Glutamatergic neuron (in vitro differentiated cells): Measurements from ENCODE around the gene CDKL2. TPM values are rescaled to one million over a fixed set of nuclear protein-coding genes. Genes with fewer than 3 reads are reported as not detected.
"Not testable (repeated sequence)": the region's sequence is repeated elsewhere in the genome, so short reads cannot be mapped to it uniquely, and the experiment has no call there.

ENCODE experiments used
- DNase-seq: peaks from one replicate; pipeline ENCODE4 v3.0.0; 2022
- H3K27ac Mint-ChIP-seq: one replicate; pipeline ENCODE4 v1.8.0; 2020; ENCODE audit warnings: mild to moderate bottlenecking, mixed read lengths, inconsistent platforms; ENCODE audit not compliant: unreplicated experiment
- H3K27me3 Mint-ChIP-seq: one replicate; pipeline ENCODE4 v1.8.0; 2020; ENCODE audit warnings: mild to moderate bottlenecking, moderate library complexity, mixed read lengths, inconsistent platforms; ENCODE audit not compliant: unreplicated experiment
- H3K36me3 Mint-ChIP-seq: one replicate; pipeline ENCODE4 v1.8.0; 2020; ENCODE audit warnings: mild to moderate bottlenecking, mixed read lengths, inconsistent platforms; ENCODE audit not compliant: unreplicated experiment
- H3K4me1 Mint-ChIP-seq: one replicate; pipeline ENCODE4 v1.8.0; 2020; ENCODE audit warnings: mild to moderate bottlenecking, low read depth, mixed read lengths, inconsistent platforms; ENCODE audit not compliant: unreplicated experiment
- H3K4me3 Mint-ChIP-seq: one replicate; pipeline ENCODE4 v1.8.0; 2020; ENCODE audit warnings: mild to moderate bottlenecking, mixed read lengths, inconsistent platforms; ENCODE audit not compliant: unreplicated experiment
- H3K9me3 Mint-ChIP-seq: one replicate; pipeline ENCODE4 v1.8.0; 2020; ENCODE audit warnings: mild to moderate bottlenecking, moderate library complexity, mixed read lengths, inconsistent platforms; ENCODE audit not compliant: unreplicated experiment
- CTCF ChIP-seq: fragments of 200-600 bp; sonication (generic); IDR thresholded peaks from one replicate; pipeline ENCODE4 v1.5.0; 2021; ENCODE audit not compliant: partially characterized antibody, unreplicated experiment
- total RNA-seq: library from RNA; stranded (reverse); fragmentation: NEBNext Ultra II Directional; extraction: Animal tissue kit (Norgen Biotek cat#: 25700); gene quantifications from one replicate; pipeline ENCODE4 v1.2.1, GENCODE V29; 2021; ENCODE audit not compliant: unreplicated experiment

CDKL2 gene
- total RNA-seq, 1 donor from 2014 or later: 1.6 TPM

- Mint-ChIP-seq H3K4me1 (peaks cover 26% of the 10 kb centered on the region), H3K27ac (peak within 1 kb of the TSS; percentile 99), H3K36me3 (no peaks in the 10 kb centered on the region), H3K27me3 (peaks cover 16% of the 10 kb centered on the region), H3K9me3 (peaks cover 24% of the 10 kb centered on the region), H3K4me3 (peak within 1 kb of the TSS; percentile 96)
- TF ChIP-seq CTCF: no peak
- peak; percentile 96 for DNase-seq
These were observed 43.0 kb upstream of the CDKL2 start, which contains the start of gene G3BP2 for GRCh38 chr4:75673027-75673958. Gene G3BP2, minus strand, starts transcription at chr4:75673411. Its CDS starts 11,386 bp downstream, at chr4:75662025.

- no peak for TF ChIP-seq CTCF
These were observed 42.2 kb upstream of the CDKL2 start for GRCh38 chr4:75672461-75673026.

GRCh38 chr4:75671802-75672421 lies 41.6 kb upstream of the CDKL2 start:
- no peak for DNase-seq
- Mint-ChIP-seq H3K4me3 (peak overlapping the region; percentile 96), H3K36me3 (no peaks in the 10 kb centered on the region), H3K4me1 (peaks cover 29% of the 10 kb centered on the region), H3K27me3 (peaks cover 16% of the 10 kb centered on the region), H3K9me3 (peaks cover 24% of the 10 kb centered on the region), H3K27ac (peak overlapping the region; percentile 99)
- no peak for TF ChIP-seq CTCF

More at GRCh38 chr4:75672461-75673026, 42.2 kb upstream of the CDKL2 start:
- Mint-ChIP-seq H3K27me3 (peaks cover 16% of the 10 kb centered on the region), H3K27ac (peak overlapping the region; percentile 99), H3K4me3 (peak overlapping the region; percentile 96), H3K4me1 (peaks cover 29% of the 10 kb centered on the region), H3K9me3 (peaks cover 24% of the 10 kb centered on the region), H3K36me3 (no peaks in the 10 kb centered on the region)
- DNase-seq: peak; percentile 83

GRCh38 chr4:75668596-75668995 lies 38.3 kb upstream of the CDKL2 start:
- peaks cover 15% of the 10 kb centered on the region for H3K27me3 Mint-ChIP-seq
- DNase-seq: no peak
- no peaks in the 10 kb centered on the region for H3K36me3 Mint-ChIP-seq
- no peak for TF ChIP-seq CTCF
- H3K4me1 Mint-ChIP-seq: peaks cover 34% of the 10 kb centered on the region
- H3K9me3 Mint-ChIP-seq: peaks cover 19% of the 10 kb centered on the region
- H3K27ac Mint-ChIP-seq: no peak overlapping the region
- no peak overlapping the region for H3K4me3 Mint-ChIP-seq

- peaks cover 10% of the 10 kb centered on the region for H3K9me3 Mint-ChIP-seq
- H3K27ac Mint-ChIP-seq, H3K36me3 Mint-ChIP-seq, DNase-seq, H3K27me3 Mint-ChIP-seq, H3K4me3 Mint-ChIP-seq: not testable (repeated sequence)
- H3K4me1 Mint-ChIP-seq: peaks cover 34% of the 10 kb centered on the region
These were observed 37.3 kb upstream of the CDKL2 start for GRCh38 chr4:75667636-75668035.
